Stomach (tissue), 4 donors: ENCODE results near the gene DLX6.

Experiments used
- CTCF ChIP-seq, 7 experiments: fragments of 450-650 bp in 4 of 7; fragments of 200-600 bp in 3 of 7; sonication (generic) in 3 of 7; IDR thresholded peaks; one replicate each; pipeline ENCODE4 v1.5.1; 2016 to 2019; ENCODE audit warnings: antibody characterized with exemption in 7 of 7, control low read depth in 2 of 7, mild to moderate bottlenecking in 1 of 7
- POLR2A ChIP-seq, 4 donors: fragments of 450-650 bp; IDR thresholded peaks; one replicate each; pipeline ENCODE4 v1.6.1; 2016; ENCODE audit warnings: antibody characterized with exemption in 4 of 4, control low read depth in 2 of 4, mild to moderate bottlenecking in 1 of 4, moderate library complexity in 1 of 4
- POLR2AphosphoS5 ChIP-seq, 3 donors: sonication (generic); formaldehyde crosslinking; IDR thresholded peaks; one replicate each; pipeline ENCODE4 v1.6.1; 2016; ENCODE audit warnings: antibody characterized with exemption in 3 of 3

- TF ChIP-seq CTCF (IDR thresholded peaks at IDR 0.05) (no peak), POLR2AphosphoS5 (IDR thresholded peaks at IDR 0.05) (no peak), POLR2A (IDR thresholded peaks at IDR 0.05) (no peak)
Measured at GRCh38 chr7:97025983-97026714, 20.8 kb downstream of the DLX6 start.
